ENCODE measurements around the gene FBXO36. TPM values are rescaled to one million over a fixed set of nuclear protein-coding genes. Genes with fewer than 3 reads are reported as not detected.

The FBXO36 gene
- total RNA-seq, 1 experiment from 2014 or later, result 3.0 TPM

DNA sequence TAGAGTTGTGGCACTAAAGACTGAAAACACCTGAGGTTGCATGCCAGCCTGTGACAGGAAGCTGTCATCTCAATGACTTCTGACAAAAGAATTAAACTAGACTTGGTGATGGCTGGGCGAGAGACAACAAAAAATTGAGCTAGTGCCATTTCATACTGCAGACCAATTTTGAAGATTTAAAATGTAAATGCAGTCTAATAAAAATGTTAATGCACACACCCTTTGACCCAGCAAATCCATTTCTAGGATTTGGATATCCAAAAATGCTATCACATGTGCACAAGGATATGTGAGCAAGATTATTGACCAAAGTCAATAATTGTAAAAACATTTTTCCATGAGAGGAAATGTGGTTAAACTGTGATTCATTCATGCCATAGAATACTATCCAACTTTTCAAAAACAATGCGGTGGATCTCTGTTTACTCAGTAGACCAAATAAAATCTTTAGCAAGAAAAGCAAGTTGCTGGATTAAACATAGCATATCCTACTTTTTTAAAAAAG lies 5.6 kb downstream of the FBXO36 start:
- H3K9ac ChIP-seq (ENCODE audit: extremely low read depth, insufficient read length, low read length), result no peak overlapping the region
- H2BK5ac ChIP-seq (ENCODE audit: insufficient read length, low read length), result no peak overlapping the region
- no peaks in the 10 kb centered on the region for H3K79me1 ChIP-seq (ENCODE audit: insufficient read depth, low read depth, low read length, poor library complexity, severe bottlenecking)
- WGBS (ENCODE audit: extremely low coverage, insufficient read length, low lambda C conversion rate), result no CpG with 5 or more reads among the region's 2 CpGs
- H4K5ac ChIP-seq (ENCODE audit: insufficient read length, low read depth, low read length), result no peak overlapping the region
- Mint-ChIP-seq H3K36me3 (ENCODE audit: insufficient read depth in 1 of 3, low read depth in 3 of 3) (peaks cover 0 to 4% (median 1%) of the 10 kb centered on the region in 3 experiments; a peak in 3 of 7 replicates), H3K27me3 (ENCODE audit: low read depth) (no peaks in the 10 kb centered on the region), H3K27ac (no peak overlapping the region), H3K9me3 (no peaks in the 10 kb centered on the region), H3K4me3 (no peak overlapping the region), H3K4me1 (peaks cover 3 to 6% of the 10 kb centered on the region in 2 experiments; a peak in 2 of 4 replicates)
- no peaks in the 10 kb centered on the region for H3K27me3 ChIP-seq (ENCODE audit: insufficient read depth, low read length)
- no peak for DNase-seq
- no peak overlapping the region for H2BK12ac ChIP-seq (ENCODE audit: insufficient read length, low read depth, low read length)
- H3K27ac ChIP-seq (ENCODE audit: insufficient read length, low read depth, low read length), result no peak overlapping the region
- no peak overlapping the region for H3T11ph ChIP-seq (ENCODE audit: low read length)
- no peak overlapping the region for H3K23ac ChIP-seq (ENCODE audit: insufficient read length, low read depth, low read length)
- no peak overlapping the region for H3K56ac ChIP-seq (ENCODE audit: insufficient read length, low read depth, low read length)
- no peaks in the 10 kb centered on the region for H3K79me2 ChIP-seq (ENCODE audit: insufficient read depth, low read length)
- TF ChIP-seq CTCF (conservative IDR thresholded peaks at IDR 0.05), result no peak
- no peak overlapping the region for H2BK20ac ChIP-seq (ENCODE audit: low read depth, low read length, poor library complexity, severe bottlenecking)
- H3K18ac ChIP-seq (ENCODE audit: insufficient read length, low read depth, low read length), result no peak overlapping the region
- H3K4ac ChIP-seq (ENCODE audit: low read depth, low read length), result no peak overlapping the region
- no peak overlapping the region for H3K14ac ChIP-seq (ENCODE audit: insufficient read depth, low read length)
- H2BK15ac ChIP-seq (ENCODE audit: low read depth, low read length), result no peak overlapping the region
- peaks cover 4% of the 10 kb centered on the region for H3K23me2 ChIP-seq (ENCODE audit: insufficient read length, low read depth, low read length, poor library complexity, severe bottlenecking)
- no peaks in the 10 kb centered on the region for H3K9me3 ChIP-seq (ENCODE audit: control insufficient read depth, low read depth, low read length)
- no peak overlapping the region for H4K91ac ChIP-seq (ENCODE audit: insufficient read length, low read depth, low read length)
- no peak overlapping the region for H4K8ac ChIP-seq (replicated peaks; ENCODE audit: insufficient read length, low read depth, low read length)
- no peak overlapping the region for H3K4me2 ChIP-seq (ENCODE audit: insufficient read depth, insufficient read length, low read length)
- H3K4me1 ChIP-seq (ENCODE audit: insufficient read depth, low read length), result no peaks in the 10 kb centered on the region
- H2AK5ac ChIP-seq (ENCODE audit: insufficient read length, low read length), result no peak overlapping the region
- no peak overlapping the region for H2AFZ ChIP-seq (ENCODE audit: low read length)
- H2BK120ac ChIP-seq (ENCODE audit: low read depth, low read length, poor library complexity, severe bottlenecking), result no peak overlapping the region
- H4K20me1 ChIP-seq (ENCODE audit: control insufficient read depth, insufficient read depth, insufficient read length), result no peaks in the 10 kb centered on the region

Measured in H9 (cell line).